GM19239 (cell line): ENCODE data around the gene FARP1.

Experiments
- DNase-seq: peaks from one replicate; pipeline ENCODE4 v3.0.0; 2011; ENCODE audit warnings: low spot score; ENCODE audit not compliant: insufficient read length
- FAIRE-seq: peaks from 2 replicates; lab custom pipeline; 2011; peaks lifted over from hg19 to GRCh38; lab: Jason Lieb, UNC

FARP1 gene

DNA sequence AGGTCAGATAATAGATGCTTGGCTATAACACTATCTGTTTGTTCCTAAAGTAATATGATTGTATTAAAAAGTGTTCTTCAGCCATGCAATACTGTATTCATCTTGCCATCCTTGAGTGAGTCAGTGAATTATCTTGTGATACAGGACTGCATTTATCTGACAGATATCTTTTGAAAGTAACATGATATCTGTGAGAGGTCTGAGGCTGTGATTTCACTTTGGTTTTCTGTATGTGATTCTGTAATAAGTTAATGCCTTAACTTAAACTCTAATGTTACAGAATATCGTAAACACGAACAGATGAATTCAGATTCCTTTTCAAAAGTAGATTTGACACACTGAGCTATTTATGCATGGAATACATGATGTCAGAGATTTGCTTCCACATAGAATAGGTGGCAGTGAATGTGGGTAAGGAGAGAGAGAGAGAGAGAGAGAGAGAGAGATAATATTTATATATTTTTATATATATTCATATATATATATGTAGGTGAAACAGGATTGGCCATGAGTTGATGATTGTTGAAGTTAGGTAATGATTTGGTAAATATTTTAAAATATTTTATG lies 132.1 kb downstream of the FARP1 start:
- no peak for DNase-seq
- FAIRE-seq, result no peak

DNA sequence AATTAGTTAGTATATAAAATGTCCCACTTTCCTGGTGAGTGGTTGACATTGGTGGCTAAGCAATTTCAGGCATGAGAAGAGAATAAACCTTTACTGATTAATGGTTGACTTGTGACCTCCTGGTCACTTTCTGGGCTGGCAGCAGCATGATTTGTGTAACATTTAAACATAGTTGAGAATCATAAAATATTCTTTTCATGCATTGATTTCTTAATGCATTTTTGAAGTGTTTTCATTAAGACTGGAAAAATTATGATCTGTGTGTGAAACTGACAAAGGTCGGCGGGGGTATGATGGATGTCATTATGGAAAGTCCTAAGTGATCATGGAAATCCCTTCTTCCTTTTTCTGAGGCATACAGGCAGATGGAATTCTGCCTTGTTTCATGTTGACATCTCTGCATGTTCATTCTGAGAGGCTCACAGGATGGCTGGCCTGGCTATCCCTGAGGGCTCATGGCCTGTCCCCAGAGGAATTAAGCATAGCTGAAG lies 132.8 kb downstream of the FARP1 start:
- no peak for DNase-seq
- FAIRE-seq, result no peak

- DNase-seq (no peak), FAIRE-seq (no peak)
Measured at GRCh38 chr13:98276486-98276885, 133.6 kb downstream of the FARP1 start.

DNA sequence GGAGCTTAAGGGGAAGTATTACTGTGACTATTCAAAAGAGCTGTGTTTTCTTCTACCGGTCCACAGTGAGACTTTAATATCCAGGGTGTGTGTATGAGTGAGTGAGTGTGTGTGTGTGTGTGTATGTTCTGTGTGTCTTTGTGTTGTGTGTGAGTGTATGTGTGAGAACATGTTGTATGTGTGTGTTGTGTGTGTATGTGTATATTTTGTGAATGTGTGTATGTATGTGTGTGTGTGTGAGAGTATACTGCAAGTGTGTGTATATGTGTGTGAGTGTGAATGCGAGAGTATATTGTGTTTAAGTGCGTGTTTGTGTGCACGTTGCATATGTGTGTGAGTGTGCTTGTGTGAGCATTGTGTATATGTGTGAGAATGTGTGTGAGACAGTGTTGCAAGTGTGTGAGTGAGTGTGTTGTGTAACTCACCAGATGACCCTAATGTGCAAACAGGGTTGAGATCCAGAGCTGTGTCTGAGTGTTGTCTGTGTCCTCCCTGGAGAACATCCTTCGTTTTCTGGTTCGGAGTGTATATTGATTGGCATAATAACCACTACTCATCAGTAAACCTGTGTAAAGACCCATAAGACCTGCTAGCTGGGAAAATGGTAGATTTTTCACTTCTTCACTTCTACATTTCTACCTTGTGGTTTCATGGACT lies 135.3 kb downstream of the FARP1 start:
- DNase-seq, result no peak
- FAIRE-seq, result no peak

DNA sequence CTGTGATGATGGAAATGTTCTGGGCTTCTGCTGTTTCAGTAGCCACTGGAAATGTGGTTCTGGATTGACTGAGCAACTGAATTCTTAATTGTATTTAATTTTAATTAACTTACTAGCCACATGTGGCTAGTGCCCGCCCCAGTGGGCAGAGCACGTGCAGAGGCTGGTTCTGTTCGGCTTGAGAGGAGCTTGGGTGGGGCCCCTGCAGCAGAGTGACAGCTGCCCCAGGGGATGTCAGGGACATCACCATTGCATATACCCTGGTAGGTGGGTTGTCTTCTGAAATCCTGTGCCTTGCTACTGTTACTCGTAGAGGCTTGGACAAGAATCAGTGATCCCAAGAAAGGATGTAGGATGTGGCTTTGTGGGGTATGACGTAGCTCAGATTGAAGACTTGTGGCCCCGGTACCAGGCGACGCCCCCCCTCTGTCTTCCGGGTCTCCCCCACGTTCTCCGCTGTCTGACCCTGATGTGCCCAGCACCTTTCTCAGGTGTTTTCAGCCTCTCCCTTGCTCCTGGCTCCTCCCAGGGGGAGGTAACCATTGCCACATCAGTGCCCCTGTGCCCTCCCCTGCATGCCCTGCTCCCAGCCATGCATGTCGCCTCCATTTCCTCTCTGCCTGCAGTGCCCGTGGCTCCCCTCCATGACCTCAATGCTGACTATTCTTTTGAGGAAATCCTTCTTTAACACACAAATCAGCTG lies 136.7 kb downstream of the FARP1 start:
- no peak for FAIRE-seq
- no peak for DNase-seq

GRCh38 chr13:98280176-98280510 lies 137.2 kb downstream of the FARP1 start:
- no peak for DNase-seq
- no peak for FAIRE-seq

DNA sequence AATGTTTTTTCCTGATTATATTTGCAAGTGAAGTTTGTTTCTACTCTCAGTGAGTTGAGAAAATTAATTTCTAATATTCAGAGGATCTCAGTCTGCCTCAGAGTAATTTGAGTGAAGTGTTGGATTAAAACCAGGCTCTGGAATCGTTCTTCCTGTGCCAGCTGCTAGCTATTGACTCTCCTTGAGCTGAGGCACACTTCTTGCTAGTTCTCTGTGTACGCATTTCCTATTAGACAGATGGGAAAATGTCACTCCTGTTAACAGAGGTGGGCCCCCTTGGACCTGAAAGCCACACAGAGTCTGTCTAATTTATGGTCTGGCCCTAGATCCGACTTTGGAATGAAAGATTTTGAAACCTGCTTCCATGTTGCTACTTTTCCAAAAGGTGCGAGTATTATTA lies 141.8 kb downstream of the FARP1 start:
- no peak for DNase-seq

DNA sequence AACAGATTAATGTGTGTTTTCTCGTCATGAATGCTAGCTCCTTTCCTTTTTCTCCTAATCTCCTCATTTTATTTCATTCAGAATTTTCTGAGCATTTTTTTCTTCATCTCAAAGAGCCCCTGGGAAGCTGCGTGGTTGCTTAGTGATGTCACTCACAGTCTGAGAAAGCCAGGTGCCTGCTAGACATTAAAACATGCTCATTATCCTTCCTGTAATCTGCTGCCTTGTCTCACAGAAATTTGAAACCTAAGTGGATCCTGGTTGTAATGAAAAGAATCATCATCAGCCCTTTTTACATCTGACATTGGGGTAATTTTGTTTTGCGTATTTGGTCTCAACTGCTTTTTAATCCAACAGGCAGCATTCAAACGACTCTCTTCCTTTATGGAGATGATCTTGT lies 142.4 kb downstream of the FARP1 start:
- FAIRE-seq (no peak), DNase-seq (no peak)

More for the DNA sequence above, 141.8 kb downstream of the FARP1 start:
- FAIRE-seq, result no peak

GRCh38 chr13:98285852-98286594 lies 143.1 kb downstream of the FARP1 start:
- DNase-seq (no peak), FAIRE-seq (no peak)

DNA sequence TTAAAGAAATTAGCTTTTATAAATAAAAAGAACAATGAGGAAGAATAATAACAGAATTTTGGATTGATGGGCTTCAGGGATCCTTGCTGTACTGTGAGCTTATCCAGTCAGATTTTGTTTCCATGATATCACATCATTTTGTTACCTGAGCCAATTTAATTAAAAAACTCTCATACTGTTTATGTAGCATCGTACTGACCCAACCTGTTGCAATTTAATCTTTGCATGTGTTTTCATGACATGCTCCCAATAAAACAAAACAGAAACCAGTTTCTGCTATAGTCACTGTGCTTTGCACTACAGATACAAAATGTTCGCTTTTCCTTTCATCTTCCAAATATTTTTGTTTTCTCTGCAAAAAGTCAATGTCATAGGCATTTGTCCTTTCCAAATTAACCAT lies 143.9 kb downstream of the FARP1 start:
- DNase-seq (no peak), FAIRE-seq (no peak)

- no peak for FAIRE-seq
- no peak for DNase-seq
Measured at GRCh38 chr13:98288211-98288610, 145.3 kb downstream of the FARP1 start.

DNA sequence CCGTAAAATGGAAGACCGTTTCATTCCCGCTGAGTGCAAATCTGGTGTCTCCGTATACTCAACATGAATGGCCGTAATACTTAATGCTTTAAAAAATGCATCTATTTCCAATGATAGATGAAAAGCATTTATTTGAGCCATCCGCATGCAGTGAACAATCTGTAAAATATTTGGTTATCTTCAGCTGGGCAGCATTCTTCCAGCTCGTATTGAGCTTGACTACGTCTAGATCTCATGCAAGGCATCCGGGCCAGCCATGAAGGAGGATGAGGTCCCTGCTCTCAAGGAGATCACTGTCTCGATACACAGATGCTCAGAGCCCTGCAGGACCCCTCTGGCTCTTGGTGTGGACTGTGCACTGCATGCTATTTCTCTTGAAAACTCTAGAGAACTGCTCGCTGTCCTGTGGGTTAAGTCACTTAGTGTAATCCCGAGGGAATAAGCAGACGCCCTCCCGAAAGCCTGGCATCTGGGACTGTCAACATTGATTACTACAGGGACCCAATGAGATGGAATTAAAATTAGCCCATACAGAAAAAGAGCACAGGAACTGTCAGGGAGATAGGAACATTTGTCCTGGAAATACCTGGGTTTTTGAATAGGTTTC lies 146.5 kb downstream of the FARP1 start:
- no peak for DNase-seq
- FAIRE-seq, result no peak

GRCh38 chr13:98290261-98290660 lies 147.4 kb downstream of the FARP1 start:
- FAIRE-seq (no peak), DNase-seq (no peak)

- FAIRE-seq (no peak), DNase-seq (no peak)
Measured at GRCh38 chr13:98291658-98292057, 148.8 kb downstream of the FARP1 start.

GRCh38 chr13:98293103-98293502 lies 150.2 kb downstream of the FARP1 start:
- FAIRE-seq (no peak), DNase-seq (no peak)

GRCh38 chr13:98293570-98294142 lies 150.8 kb downstream of the FARP1 start:
- DNase-seq (no peak), FAIRE-seq (no peak)

GRCh38 chr13:98295371-98295770 lies 152.5 kb downstream of the FARP1 start:
- no peak for FAIRE-seq
- DNase-seq, result no peak

GRCh38 chr13:98297051-98297450 lies 154.2 kb downstream of the FARP1 start:
- no peak for FAIRE-seq
- no peak for DNase-seq

DNA sequence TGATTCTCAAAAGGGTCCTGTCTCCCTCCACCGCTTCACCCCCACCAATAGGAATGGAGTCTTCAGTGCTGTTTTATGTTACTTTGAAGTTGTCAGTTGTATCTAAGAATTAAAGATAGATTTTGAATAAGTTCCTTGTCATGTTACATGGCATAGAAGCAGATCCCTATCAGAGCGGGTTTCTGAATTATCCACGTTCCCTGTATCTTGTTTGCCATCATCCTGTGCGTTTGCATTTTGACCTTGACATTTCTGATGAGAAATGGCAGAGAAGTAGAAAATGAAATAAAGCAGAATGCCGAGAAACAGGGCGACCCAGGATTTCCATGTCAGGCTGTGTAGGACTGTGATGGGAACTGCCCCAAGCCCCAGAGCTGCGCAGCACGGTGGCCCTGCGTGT lies 154.9 kb downstream of the FARP1 start:
- FAIRE-seq (no peak), DNase-seq (no peak)

- FAIRE-seq (no peak), DNase-seq (no peak)
Measured at GRCh38 chr13:98298599-98298998, 155.7 kb downstream of the FARP1 start.
